ENCODE results near the gene WNK4.

DNA sequence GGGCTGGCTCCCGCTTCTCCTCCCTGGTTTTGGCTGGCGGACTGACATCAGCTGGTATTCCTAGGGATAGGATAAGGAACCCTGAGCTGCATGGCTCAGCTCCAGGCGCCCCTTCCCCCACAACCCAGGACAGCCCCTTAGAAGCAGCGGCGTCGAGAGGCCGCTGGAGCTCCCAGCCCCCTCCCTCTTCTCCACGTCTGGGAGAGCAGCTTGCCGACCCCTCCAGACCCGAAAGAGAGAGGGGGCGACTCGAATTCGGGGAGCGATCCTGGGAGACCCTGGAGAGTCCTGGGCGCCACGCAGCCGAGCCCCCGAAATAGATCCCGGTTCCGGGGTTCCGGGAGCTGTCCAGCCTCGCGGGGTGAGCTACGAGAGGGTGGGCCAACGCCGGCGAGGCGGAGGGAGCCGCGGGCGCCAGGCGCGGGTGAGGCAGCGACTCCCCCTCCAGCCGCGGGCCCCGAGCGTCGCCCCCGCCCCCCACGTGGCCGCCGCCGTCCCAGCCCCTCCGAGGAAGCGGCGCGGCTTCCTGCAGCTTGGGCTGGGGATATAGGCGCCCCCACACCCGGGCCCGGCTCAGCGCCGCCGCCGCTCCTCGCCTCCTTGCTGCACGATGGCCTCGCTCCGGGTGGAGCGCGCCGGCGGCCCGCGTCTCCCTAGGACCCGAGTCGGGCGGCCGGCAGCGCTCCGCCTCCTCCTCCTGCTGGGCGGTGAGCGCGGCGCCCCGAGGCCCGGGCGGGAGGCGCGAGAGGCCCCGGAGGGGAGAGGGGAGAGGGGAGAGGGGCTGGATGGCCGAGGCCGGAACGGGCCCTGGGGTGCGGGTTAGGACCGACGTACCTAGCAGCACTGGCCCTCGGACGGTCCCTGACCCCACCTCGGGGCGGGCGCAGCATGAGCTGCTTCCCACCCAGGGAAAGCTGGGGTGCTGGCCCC is 19.5 kb upstream of the WNK4 start, which contains the start of gene RAMP2:
- TF ChIP-seq GATA3 (IDR thresholded peaks at IDR 0.05; ENCODE audit: low read depth, low read length): no peak
- TF ChIP-seq GATA2 (IDR thresholded peaks at IDR 0.05; ENCODE audit: low read depth, low read length): no peak

Data from SH-SY5Y (cell line).